ENCODE results near the gene NBEA.

Gene NBEA

GRCh38 chr13:35474496-35475211 lies 532.6 kb downstream of the NBEA start:
- DNase-seq (ENCODE audit: low read depth in 2 of 2): no peak

- DNase-seq (ENCODE audit: low read depth in 2 of 2): no peak
Observed at GRCh38 chr13:35475212-35475959, 533.3 kb downstream of the NBEA start.

DNA sequence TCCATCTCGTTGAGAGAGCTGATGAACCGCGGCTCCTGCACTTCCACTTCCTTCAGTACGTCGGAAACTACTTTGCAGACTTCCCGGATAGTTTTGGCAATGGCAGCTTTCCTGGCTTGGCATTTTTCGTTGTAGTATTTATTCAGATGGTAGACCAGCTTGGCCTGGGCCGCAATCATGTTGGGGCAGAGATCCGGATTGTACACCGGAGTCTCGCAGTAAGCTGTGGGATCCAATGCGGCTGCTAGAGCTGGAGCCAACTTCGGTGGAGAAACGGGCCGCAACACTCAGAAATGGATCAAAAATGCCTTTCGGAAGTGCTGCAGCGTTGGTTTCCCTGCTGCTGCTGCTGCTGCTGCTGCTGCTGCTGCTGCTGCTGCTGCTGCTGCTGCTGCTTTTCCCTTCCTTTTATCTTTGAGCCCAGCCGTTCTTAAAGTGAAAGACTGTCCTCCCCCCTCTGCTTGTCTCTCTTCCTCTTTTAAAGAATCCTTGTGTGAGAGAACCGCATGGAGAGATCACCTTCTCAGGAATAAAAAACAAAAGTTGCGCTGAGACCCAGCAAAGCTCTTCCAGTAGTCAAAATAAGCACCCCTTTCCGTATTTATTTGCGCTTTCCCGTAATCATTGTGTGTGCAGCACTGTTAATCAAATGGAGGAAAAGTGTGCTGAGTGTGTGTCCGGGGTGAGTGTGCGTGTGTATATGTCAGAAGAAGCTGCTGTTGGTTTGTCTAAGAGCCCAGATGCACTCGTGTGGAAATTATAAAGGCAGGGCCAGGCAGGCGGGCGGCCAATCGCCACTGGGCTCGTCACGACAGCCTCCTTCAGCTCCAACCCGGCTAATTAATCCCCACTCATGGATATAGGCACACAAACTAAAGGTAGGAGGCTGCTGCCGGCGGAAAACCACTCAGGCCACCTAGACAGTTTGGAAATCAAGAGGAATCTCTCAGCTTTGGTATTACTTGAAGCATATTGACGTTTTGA lies 534.2 kb downstream of the NBEA start, which contains the start of gene MAB21L1:
MAB21L1 (minus strand) TSS at position 730 of the 984 bp plus-strand sequence; CDS start at position 179, 551 bp downstream.
- DNase-seq (ENCODE audit: low read depth in 2 of 2): no peak

- no peak for DNase-seq (ENCODE audit: low read depth in 2 of 2)
Observed at GRCh38 chr13:35477386-35477946, 535.4 kb downstream of the NBEA start.

GRCh38 chr13:35478271-35479037 lies 536.4 kb downstream of the NBEA start:
- no peak for DNase-seq (ENCODE audit: low read depth in 2 of 2)

- DNase-seq (ENCODE audit: low read depth in 2 of 2): no peak
Observed at GRCh38 chr13:35479038-35479492, 537.0 kb downstream of the NBEA start.

GRCh38 chr13:35479706-35480105 lies 537.6 kb downstream of the NBEA start:
- no peak for DNase-seq (ENCODE audit: low read depth in 2 of 2)

DNA sequence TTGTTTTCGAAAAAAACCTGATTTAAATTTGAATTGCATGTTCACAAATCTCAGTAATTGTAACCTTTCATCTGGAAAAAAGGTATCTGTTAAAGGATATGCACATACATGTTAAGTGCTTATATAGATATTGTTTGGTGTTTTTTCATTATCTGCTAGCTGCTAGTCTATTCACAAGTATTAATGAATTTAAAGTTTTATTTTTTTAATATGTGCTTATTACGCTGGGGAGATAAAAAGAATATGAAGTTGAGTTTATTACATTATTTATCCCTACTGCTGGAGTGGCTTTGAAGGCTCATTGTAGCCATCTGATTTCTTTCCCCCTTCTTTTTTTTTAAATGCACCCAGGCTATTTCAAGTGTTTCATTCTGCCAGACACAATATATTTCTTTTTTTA lies 538.3 kb downstream of the NBEA start:
- DNase-seq (ENCODE audit: low read depth in 2 of 2): no peak

GRCh38 chr13:35481777-35482176 lies 539.7 kb downstream of the NBEA start:
- DNase-seq (ENCODE audit: low read depth in 2 of 2): no peak

- DNase-seq (ENCODE audit: low read depth in 2 of 2): no peak
Observed at GRCh38 chr13:35482527-35482926, 540.5 kb downstream of the NBEA start.

GRCh38 chr13:35483761-35484160 lies 541.7 kb downstream of the NBEA start:
- no peak for DNase-seq (ENCODE audit: low read depth in 2 of 2)

DNA sequence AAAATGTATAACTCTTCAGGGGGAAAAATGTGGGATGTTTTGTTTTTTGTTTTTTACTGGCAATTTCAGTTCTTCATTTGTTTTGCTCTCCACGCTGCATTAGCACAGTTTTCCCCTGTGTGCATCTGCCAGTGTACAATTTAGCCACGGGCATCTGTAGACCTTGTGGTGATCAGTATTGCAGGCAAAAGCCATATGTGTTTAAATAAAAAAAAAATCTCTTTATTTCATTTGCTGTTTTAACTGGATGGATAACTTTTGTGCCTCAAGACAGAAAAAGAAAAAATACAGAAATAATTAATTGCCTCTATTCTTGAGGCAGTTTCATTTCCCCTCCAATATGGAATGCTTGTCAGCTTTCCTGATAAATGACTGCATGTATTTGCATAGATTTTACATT lies 542.3 kb downstream of the NBEA start:
- no peak for DNase-seq (ENCODE audit: low read depth in 2 of 2)

GRCh38 chr13:35485424-35485823 lies 543.4 kb downstream of the NBEA start:
- no peak for DNase-seq (ENCODE audit: low read depth in 2 of 2)

- no peak for DNase-seq (ENCODE audit: low read depth in 2 of 2)
Observed at GRCh38 chr13:35489050-35489449, 547.0 kb downstream of the NBEA start.

DNA sequence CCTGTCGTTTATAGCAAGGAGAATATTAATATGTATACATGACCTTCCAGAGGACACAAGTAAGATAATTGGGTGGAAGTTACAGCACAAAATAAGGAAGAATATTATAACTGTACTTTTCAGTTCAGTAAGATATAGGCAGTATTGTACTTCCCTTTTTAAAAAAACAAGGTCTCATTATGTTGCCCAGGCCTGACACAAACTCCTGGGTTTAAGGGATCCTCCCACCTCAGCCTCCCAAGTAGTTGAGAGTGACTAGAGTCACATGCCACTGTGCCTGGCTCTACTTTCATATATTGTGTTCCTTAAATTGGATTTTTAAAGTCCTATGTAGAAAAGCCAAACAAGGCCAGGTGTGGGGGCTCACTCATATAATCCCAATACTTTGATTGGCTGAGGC lies 553.9 kb downstream of the NBEA start:
- no peak for DNase-seq (ENCODE audit: low read depth in 2 of 2)

DNA sequence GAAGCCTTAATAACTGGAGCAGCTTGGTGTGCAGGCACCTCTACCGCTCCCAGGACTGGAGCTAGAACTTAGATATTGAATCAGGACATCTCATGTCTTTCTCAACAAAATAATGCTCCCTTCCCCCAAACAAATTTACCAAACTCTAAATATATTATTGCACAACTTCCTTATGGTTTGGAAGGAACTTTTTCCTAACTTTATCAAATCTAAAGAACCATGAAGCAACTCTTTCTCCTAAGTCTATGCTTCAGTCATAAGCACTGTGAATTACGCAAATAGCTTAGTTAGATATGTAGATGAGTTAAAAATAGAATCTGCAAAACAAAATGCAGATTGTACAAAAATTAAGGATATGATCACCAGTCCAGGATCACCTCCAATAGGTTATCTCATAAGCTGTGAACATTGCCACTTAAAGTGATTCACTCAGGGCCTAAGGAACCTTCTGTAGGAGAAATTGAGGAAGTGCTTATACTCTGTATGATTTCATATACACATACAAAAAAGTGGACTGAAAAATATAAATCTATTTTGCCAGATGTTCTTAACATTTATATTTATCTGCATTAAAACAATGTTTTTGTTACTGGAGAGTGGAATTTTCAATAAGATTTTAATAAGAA lies 554.8 kb downstream of the NBEA start:
- DNase-seq (ENCODE audit: low read depth in 2 of 2): no peak

- no peak for DNase-seq (ENCODE audit: low read depth in 2 of 2)
Observed at GRCh38 chr13:35498231-35498630, 556.2 kb downstream of the NBEA start.

GRCh38 chr13:35499196-35499662 lies 557.2 kb downstream of the NBEA start:
- no peak for DNase-seq (ENCODE audit: low read depth in 2 of 2)

- DNase-seq (ENCODE audit: low read depth in 2 of 2): no peak
Observed at GRCh38 chr13:35499676-35500075, 557.6 kb downstream of the NBEA start.

DNA sequence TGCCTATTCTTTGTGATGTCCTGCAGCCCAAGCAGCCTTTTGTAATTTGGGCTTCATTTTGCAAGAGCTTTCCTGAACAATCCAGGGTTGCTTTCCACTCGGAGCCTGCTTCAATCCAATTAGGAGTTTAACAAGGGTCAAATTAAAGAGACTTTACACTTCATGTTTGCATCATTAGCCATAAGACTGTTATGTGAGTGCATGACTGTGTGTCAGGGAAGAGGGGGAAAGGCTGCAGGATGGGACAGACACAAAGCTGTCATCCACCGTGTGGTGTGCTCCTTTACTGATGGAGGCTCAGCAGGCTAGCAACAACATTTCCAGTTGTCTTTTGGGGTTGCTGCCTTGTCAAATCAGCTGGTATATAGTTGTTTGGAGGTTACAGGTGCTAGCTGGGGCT lies 558.1 kb downstream of the NBEA start:
- DNase-seq (ENCODE audit: low read depth in 2 of 2): no peak
